ENCODE results near the gene MYO10. TPM values are rescaled to one million over a fixed set of nuclear protein-coding genes. Genes with fewer than 3 reads are reported as not detected.

Gene MYO10
- polyA plus RNA-seq, 3 donors = 0.23 to 1.1 (median 0.35) TPM

- Histone ChIP-seq H3K9ac (ENCODE audit: insufficient read depth, low read length, poor library complexity, severe bottlenecking) (no peak overlapping the region), H3K4me3 (replicated peaks in 1 of 3; ENCODE audit: low read depth in 2 of 3, low read length in 3 of 3) (no peak overlapping the region), H3K36me3 (replicated peaks in 1 of 2; ENCODE audit: control insufficient read depth in 1 of 2, insufficient read depth in 2 of 2, low read length in 2 of 2) (no peaks in the 10 kb centered on the region), H3K79me2 (ENCODE audit: insufficient read depth, low read length) (no peaks in the 10 kb centered on the region), H3K27me3 (ENCODE audit: control insufficient read depth in 2 of 2, insufficient read depth in 2 of 2, low read length in 2 of 2) (no peaks in the 10 kb centered on the region), H3K4me2 (replicated peaks; ENCODE audit: extremely low read depth, low read length, poor library complexity, severe bottlenecking) (no peak overlapping the region), H3K27ac (ENCODE audit: low read depth in 1 of 2, low read length in 2 of 2) (no peak overlapping the region), H3K9me3 (replicated peaks in 1 of 2; ENCODE audit: control insufficient read depth in 1 of 2, insufficient read depth in 1 of 2, low read length in 2 of 2) (no peaks in the 10 kb centered on the region), H4K20me1 (ENCODE audit: insufficient read depth, low read length) (no peaks in the 10 kb centered on the region), H3K4me1 (ENCODE audit: control insufficient read depth in 1 of 2, insufficient read depth in 2 of 2, low read length in 2 of 2) (no peaks in the 10 kb centered on the region), H2AFZ (ENCODE audit: insufficient read depth, low read depth, low read length, poor library complexity, severe bottlenecking) (no peak overlapping the region)
- H3K4me1 Mint-ChIP-seq = peaks cover 8% of the 10 kb centered on the region
- H3K36me3 Mint-ChIP-seq = no peaks in the 10 kb centered on the region
- no peaks in the 10 kb centered on the region for H3K9me3 Mint-ChIP-seq
- DNase-seq = no peak
- H3K4me3 Mint-ChIP-seq = no peak overlapping the region
- H3K27me3 Mint-ChIP-seq (ENCODE audit: low read depth in 3 of 3) = peaks cover 2 to 4% (median 3%) of the 10 kb centered on the region in 3 donors
- TF ChIP-seq, protein P1, sequence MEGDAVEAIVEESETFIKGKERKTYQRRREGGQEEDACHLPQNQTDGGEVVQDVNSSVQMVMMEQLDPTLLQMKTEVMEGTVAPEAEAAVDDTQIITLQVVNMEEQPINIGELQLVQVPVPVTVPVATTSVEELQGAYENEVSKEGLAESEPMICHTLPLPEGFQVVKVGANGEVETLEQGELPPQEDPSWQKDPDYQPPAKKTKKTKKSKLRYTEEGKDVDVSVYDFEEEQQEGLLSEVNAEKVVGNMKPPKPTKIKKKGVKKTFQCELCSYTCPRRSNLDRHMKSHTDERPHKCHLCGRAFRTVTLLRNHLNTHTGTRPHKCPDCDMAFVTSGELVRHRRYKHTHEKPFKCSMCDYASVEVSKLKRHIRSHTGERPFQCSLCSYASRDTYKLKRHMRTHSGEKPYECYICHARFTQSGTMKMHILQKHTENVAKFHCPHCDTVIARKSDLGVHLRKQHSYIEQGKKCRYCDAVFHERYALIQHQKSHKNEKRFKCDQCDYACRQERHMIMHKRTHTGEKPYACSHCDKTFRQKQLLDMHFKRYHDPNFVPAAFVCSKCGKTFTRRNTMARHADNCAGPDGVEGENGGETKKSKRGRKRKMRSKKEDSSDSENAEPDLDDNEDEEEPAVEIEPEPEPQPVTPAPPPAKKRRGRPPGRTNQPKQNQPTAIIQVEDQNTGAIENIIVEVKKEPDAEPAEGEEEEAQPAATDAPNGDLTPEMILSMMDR (IDR thresholded peaks at IDR 0.05) = no peak
- 93% methylated on average over 3 of the region's 13 CpGs for WGBS (ENCODE audit: insufficient coverage)
- intact Hi-C loops (cut with micrococcal nuclease) = loop anchor here (5.0 to 10.0 kb wide), 3 partner anchors 142 to 410 kb away; partner anchors contain the start of gene MYO10 (in 1 of the 2)
- H3K27ac Mint-ChIP-seq = peak overlapping the region in 1 of 7 donors; percentile 19
Observed at GRCh38 chr5:16792598-16793275, 143.4 kb downstream of the MYO10 start.

GRCh38 chr5:16791904-16792597 is 144.0 kb downstream of the MYO10 start:
- Histone ChIP-seq H4K20me1 (ENCODE audit: insufficient read depth, low read length) (no peaks in the 10 kb centered on the region), H3K9ac (ENCODE audit: insufficient read depth, low read length, poor library complexity, severe bottlenecking) (no peak overlapping the region), H3K79me2 (ENCODE audit: insufficient read depth, low read length) (no peaks in the 10 kb centered on the region), H3K4me1 (ENCODE audit: control insufficient read depth in 1 of 2, insufficient read depth in 2 of 2, low read length in 2 of 2) (no peaks in the 10 kb centered on the region), H3K27ac (ENCODE audit: low read depth in 1 of 2, low read length in 2 of 2) (no peak overlapping the region), H3K27me3 (ENCODE audit: control insufficient read depth in 2 of 2, insufficient read depth in 2 of 2, low read length in 2 of 2) (no peaks in the 10 kb centered on the region), H3K4me2 (replicated peaks; ENCODE audit: extremely low read depth, low read length, poor library complexity, severe bottlenecking) (no peak overlapping the region), H3K9me3 (replicated peaks in 1 of 2; ENCODE audit: control insufficient read depth in 1 of 2, insufficient read depth in 1 of 2, low read length in 2 of 2) (no peaks in the 10 kb centered on the region), H2AFZ (ENCODE audit: insufficient read depth, low read depth, low read length, poor library complexity, severe bottlenecking) (no peak overlapping the region), H3K36me3 (replicated peaks in 1 of 2; ENCODE audit: control insufficient read depth in 1 of 2, insufficient read depth in 2 of 2, low read length in 2 of 2) (no peaks in the 10 kb centered on the region), H3K4me3 (replicated peaks in 1 of 3; ENCODE audit: low read depth in 2 of 3, low read length in 3 of 3) (no peak overlapping the region)
- TF ChIP-seq, protein P1 (IDR thresholded peaks at IDR 0.05) = no peak
- Mint-ChIP-seq H3K36me3 (no peaks in the 10 kb centered on the region), H3K9me3 (no peaks in the 10 kb centered on the region), H3K4me1 (peaks cover 8% of the 10 kb centered on the region), H3K27ac (no peak overlapping the region), H3K4me3 (no peak overlapping the region), H3K27me3 (ENCODE audit: low read depth in 3 of 3) (peaks cover 2 to 4% (median 3%) of the 10 kb centered on the region in 3 donors)
- DNase-seq = no peak
- 65% methylated on average over 2 of the region's 10 CpGs for WGBS (ENCODE audit: insufficient coverage)
- intact Hi-C loops (cut with micrococcal nuclease) = loop anchor here (2.0 to 10.0 kb wide), 4 partner anchors 143 to 410 kb away; partner anchors contain the start of gene MYO10 (in 1 of the 2)
